ENCODE results near the gene CAMK4. TPM values are rescaled to one million over a fixed set of nuclear protein-coding genes. Genes with fewer than 3 reads are reported as not detected.
A peak's percentile ranks its signal among the peaks of the same experiment; 100 is the strongest.

The CAMK4 gene
- total RNA-seq, 1 donor from 2014 or later, result 12.0 TPM

DNA sequence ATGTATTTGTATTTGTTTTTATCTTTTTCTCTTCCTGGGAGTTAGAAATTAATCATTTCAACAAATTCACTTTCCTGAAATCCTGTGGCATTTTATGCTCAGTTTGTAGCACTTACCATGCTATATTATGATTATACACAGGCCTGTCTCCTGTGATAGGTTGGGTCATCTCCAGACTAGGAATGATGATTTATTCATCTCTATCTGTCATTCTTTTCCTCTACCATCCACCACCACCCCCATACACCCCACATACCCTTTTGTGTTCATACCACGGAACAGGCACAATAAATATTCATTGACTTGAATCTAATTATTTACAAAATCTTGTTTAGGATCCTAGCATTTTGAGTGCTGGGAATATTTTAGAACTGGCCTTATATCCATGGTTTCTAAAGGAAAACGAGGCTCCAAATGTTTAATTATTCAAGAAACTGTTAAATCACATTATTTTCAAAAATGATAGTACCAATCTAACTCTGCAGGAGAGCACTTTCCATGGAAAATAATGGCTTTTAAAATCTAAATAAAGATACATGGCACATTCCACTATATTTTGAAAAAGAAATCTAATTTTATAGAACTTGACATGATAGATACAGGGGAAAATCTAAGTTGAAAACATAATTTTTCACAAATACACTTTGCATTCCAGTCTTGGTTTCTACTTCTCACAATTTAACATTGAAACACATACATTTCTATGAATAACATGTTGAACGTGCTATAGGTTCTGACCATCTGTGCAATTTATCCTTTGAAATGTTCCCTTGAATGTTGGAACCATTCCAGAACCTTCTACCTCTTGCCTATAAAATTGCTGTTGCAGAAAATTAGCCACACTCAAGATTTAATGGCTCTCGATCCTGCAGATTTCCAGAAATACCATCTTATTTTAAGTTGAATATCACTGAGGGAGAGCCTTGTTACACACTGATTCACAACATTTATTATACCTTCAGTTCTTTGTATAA is 198.8 kb downstream of the CAMK4 start:
- DNase-seq (ENCODE audit: low spot score), result no peak

DNA sequence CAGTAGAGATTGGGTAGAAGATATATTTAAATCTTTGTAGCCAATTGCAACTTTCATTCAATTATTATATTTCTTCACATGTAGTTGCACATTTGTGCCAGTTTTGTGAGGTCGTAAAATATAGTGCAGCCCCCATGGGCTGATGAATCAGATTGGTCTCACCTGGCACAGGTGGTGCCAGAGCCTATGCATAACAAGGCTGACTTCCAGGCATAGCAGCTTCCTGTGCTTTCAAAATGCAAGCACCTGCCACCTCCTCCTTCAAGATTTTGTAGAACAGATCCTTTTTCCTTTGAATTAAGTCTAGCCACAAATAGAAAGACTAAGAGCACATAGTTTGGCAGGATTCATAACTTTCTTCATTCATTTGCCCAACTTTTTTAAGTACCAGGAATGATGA is 201.0 kb downstream of the CAMK4 start:
- DNase-seq (ENCODE audit: low spot score), result no peak

DNA sequence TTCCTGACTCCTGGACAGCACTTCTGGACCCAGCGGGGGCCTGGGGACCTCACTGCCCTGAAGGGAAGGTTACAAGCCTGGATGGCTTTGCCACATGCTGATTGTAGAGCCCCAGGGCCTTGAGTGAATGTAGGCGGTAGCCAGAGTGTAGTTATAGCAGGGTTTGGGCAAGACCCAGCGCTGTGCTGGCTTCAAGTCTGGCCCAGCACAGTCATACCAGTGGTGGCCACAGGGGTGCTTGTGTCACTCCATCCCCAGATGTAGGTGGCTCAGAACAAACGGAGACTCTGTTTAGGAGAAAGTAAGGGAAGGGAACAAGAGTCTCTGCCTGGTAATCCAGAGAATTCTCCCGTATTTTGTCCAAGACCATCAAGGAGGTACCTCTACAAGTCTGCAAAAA is 203.6 kb downstream of the CAMK4 start:
- DNase-seq (ENCODE audit: low spot score), result no peak

DNA sequence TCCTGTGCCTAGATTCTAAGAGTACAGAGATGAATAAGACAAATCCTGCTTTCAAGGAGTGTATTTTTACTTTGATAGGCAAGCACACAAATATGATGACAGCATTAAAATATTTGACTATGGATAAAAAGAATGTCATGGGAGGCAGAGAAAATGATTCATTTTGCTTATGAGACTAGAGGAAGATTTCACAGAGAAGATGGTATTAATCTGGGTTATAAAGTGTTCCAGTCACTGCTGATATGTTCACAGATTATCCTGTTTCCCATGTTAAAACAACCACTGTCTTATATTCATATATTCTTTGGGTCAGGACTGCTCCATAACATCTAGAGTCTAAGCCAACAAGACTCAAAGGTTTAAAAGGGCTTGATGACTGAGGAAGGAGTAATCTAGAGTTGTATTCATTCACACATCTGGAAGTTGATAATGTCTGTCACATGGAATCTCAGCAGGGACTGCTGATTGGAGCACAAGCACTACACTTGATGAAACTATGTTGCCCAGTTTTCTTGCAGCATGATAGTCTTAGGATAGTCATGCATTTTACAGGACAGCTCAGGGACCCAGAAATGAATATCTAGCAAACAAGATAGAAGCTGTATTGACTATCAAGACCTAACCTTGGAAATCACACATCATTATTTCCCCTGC is 208.8 kb downstream of the CAMK4 start:
- DNase-seq (ENCODE audit: low spot score), result peak; percentile 73

DNA sequence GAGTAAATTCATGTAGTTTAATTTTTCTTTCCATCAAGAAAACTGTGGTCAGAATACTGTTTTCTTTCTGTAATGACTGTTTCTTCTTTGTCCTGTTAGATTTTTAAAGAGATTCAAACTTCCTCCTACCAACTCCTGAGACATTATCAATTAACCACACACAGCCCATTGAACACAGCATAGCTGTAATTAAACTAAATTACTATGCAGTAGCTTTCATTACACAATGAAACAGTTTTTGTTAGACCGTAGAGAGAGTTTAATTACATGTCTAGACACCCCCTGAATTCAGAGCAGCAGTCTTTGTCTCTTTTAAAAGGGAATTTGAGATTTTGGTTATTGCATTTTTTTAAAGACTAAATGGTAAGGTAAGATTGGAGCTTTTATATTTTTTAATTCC is 210.6 kb downstream of the CAMK4 start:
- no peak for DNase-seq (ENCODE audit: low spot score)

DNA sequence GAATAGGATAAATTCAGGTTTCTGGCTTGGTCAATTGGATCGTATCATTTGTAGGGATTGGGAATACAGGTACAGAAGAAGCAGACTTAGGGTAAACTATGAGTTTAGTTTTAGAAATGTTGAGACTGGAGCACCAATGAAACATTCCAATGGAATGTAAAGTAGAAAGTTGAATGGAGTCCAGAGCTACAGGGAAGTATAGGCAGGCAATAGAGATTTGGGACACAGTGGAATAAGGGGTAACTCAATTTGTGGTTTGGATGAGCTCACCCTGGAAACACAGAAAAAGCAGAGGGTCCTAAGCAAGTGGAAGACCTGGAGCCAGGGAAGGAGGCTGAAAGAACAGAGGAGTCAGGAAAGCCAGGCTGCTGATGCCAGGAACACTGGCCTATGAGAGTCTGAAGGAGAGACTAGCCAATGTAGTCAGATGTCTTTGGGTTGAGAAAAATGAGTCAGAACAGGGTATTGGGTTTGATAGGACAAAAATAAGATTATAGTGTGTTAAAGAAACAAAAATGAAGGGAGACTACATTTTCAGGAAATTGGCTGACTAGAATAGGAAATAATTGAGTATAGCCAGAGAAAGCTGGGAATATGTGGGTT is 215.4 kb downstream of the CAMK4 start:
- no peak for DNase-seq (ENCODE audit: low spot score)

DNA sequence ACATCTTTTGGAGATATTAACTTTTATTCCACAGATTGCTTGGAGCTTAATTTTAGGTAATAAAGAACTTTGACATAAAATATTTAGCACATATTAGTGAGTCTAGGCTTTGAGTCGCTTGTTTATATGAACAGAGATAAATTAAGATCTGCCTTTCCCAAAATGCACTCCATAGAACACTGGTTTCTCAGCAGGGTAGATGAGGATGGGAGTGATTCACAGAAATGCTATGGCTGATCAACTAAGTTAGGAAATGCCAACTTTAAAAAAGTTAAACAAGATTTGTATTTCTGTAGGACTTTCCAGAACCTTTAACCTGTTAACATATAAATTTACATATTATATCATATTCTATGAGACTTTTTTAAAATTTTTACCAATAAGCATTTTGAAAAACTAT is 222.9 kb downstream of the CAMK4 start:
- no peak for DNase-seq (ENCODE audit: low spot score)

DNA sequence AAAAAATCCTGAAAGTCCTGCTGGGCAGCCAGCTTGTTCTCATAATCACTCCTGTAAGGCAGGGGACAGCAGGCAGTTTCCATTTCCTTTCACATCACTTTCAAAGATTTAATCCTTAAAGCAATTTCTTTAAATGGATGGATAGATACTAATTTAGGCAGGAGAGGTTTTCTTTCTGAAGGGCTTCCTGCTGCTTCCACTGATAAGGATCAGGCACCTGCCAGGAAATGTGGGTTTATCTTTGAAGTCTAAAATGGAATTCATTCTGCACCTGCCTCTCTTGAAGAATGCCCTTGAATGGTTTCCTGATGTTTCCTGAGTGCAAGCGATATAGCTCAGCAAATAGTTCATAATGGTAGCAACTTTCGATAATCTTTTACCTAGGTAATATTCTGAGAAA is 223.6 kb downstream of the CAMK4 start:
- DNase-seq (ENCODE audit: low spot score), result no peak

DNA sequence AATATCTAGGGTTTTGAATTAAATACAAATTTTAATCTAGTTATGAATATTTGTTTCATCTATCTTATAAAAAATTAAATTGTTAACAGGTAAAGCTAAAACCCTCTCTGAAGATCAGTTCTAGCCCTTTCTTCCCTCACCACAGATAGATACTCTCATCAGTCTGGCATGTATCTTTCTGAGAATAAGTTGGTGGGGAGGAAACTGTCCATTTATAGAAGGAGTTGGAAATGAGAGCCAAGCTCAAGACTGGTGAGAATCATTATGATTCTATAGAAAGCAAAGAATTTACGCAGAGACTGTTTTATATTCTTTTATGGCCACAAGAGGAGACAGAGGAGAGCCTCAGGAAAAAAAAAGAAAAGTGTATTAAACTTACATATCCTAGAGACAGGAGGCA is 229.1 kb downstream of the CAMK4 start:
- peak; percentile 49 for DNase-seq (ENCODE audit: low spot score)

DNA sequence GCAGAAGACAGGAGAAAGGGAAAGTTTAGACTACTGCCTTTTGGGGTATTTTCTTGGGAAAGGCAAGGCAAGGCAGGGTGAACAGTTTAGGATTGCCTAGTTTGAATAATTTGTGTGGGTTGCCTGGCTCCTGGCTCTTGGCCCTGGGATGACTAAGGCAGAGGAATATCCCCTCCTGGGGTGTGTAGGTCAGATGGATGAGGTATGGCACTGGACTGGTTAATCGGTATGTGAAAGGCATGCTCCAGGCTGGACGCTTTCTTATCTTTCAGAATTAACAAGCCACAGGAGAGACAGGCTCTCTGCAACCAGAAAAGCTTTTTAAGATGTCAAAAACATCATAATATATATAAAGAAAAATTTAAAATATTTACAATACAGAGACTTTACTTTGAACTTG is 229.6 kb downstream of the CAMK4 start:
- peak; percentile 44 for DNase-seq (ENCODE audit: low spot score)

DNA sequence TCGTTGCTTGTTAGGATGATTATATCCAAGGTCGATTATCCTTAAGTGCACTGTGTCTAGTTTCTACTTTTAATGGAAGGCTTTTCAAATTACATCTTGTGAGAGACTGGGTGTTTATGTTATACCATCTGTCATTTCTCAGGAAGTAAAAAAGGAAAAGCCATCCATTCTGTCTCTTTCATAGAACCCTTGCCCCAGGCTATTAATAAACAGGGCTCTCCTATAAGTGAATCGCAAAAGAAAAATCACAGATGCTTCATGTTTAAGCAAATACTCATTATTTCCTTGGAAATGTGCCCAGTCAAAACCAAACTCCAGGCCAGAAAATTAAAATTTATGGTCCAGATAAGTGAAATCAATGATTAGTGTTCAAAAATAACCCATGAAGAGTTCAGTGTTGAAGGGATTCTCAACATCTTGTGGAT is 230.0 kb downstream of the CAMK4 start:
- DNase-seq (ENCODE audit: low spot score), result peak; percentile 67

DNA sequence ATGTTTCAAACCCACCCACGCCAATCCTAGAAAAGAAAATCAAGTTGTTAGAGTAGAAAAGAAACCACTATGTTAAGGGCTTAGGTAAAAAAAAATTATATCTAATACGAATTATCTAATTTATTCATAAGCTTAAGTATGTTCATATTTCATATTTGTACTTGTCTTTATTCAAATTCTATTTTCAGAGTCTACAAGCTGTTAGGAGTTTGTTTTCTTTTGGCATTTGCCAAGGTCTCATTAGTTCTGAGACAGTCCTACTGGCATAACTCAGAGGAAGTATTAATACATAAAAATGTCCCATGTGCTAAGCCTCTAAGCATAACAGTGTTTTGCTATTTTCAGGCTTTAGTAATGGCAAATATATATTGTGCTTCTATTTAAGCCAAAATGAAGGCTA is 230.6 kb downstream of the CAMK4 start:
- DNase-seq (ENCODE audit: low spot score), result no peak

DNA sequence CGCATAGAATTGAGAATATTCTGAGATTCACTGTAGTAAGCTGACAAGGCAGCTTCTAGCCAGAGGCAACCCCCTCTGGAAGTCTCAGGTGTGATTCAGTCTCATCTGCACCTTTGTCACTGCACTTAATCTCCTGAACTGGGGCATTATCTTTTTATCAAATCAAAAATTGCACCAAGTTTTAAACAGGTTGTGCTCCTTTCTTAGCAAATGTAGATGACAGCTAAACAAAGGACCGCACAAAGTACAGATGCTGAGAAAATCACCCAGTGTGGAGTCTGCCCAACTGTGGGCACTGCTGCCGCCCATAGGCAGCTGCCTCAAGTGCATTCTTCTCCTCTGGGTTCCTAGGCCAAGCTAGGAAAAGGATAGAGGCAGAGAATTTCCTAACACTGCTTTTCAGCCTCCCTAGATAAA is 237.1 kb downstream of the CAMK4 start:
- DNase-seq (ENCODE audit: low spot score), result peak; percentile 39

DNA sequence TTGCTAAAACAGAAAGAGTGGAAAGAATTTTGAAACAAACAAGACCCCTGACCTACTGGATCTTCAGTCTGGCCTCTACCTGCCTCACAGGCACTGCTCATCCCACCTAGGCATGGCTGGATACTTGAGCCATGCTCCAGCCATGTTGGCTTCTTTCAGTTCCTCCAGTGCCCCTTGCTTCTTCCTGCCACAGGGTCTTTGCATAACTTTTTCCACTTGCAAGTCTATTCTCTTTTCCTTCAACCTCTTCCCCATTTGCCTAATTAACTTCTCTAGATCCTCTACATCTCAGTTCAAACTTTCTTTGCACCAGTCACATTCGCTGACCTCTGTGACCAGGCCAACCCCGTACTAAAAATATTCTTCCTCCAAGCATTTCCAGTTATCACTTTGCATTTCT is 237.8 kb downstream of the CAMK4 start:
- no peak for DNase-seq (ENCODE audit: low spot score)

DNA sequence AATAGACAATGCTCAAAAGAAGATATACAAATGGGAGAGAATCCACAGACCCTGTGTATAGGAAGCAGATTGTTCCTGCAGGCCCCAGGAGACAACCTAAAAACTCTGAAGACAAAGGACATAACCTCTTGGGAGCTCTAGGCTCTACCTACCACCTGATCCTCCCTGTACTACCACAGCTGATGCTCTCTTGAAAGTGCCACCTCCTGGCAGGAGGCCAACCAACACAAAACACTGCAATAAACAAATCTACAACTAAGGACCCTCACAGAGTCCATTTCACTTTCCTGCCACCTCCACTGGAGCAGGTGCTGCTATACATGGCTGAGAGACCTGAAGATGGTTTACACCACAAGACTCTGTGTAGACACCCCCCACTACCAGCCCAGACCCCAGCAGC is 239.1 kb downstream of the CAMK4 start:
- DNase-seq (ENCODE audit: low spot score), result no peak

DNA sequence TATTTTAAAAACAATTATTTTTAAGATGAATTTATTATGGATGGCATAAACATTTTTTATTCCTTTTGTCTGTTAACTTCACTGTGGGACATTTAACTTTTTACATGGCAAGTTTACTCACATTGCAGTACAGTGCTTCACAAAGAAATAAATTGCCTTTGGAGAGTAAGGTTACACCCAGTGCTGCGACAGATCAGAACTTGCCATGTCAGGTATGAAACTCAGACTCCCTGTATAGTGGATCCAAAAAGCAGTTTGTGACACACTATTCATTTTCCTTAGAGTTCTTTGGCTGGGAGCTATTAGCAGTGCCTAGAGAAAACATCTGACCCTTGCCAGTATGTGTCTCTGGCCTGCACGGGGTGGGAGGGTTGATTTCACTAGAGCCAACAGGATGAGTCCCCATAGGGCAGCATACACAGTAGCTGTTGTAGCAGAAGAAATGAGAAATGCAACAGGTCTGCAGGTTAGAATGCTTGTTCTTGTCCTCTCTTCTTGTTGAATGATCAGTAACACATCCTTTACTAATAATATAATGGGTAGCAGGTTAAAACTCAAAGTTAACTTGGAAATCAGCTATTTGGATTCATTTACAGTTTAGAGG is 245.2 kb downstream of the CAMK4 start:
- peak; percentile 27 for DNase-seq (ENCODE audit: low spot score)

DNA sequence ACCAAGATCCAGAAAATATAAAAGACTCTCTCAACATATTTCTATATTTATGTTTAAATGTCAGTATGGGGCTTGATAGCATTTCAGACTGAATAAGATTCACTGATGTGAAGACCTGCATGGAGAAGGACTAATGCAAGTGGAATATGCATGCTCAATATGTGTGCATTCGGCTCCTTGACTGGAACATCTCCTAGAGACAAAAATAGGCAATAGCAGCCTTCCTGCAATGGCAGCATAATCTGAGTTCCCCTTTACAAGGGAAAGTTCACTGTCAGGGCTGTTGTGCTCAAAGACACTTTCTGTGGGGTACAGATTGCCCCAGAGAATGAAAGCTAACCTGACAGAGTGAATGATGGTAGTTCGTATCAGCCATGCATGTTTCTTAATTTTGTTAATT is 245.7 kb downstream of the CAMK4 start:
- no peak for DNase-seq (ENCODE audit: low spot score)

DNA sequence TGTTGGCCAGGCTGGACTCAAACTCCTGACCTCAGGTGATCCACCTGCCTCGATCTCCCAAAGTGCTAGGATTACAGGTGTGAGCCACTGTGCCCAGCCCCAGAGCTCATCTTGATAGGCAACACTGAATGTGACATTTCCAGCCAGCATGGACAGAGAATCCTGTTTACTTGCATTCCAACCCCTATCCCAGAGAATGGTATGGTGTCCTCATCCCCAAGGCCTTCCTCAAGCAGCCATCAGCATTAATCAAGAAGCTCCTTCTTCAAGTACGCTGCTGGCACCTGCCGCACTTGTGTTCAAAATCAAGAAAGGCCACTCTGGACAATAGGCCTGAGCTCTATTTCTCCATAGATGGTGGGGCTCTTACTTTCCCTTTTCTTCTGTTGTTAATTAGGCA is 247.9 kb downstream of the CAMK4 start:
- no peak for DNase-seq (ENCODE audit: low spot score)

DNA sequence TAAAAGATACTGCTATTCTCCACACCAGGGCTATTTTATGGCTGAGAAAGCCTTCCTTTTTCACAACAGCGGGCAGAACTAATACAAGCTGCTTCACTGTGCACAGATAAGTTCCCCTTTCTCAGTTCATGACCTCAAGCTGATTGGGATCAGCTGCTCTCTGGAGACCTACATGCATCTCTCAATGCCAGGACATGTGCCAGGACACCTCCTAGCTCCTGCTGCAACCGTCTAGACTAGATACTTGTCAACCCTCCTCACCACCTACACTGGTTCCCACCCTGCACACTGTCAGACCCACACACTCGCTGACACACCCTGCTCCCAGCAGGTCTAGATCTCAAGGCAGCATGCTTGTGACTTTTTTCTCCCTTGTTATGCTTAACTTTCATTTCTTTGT is 248.4 kb downstream of the CAMK4 start:
- no peak for DNase-seq (ENCODE audit: low spot score)

DNA sequence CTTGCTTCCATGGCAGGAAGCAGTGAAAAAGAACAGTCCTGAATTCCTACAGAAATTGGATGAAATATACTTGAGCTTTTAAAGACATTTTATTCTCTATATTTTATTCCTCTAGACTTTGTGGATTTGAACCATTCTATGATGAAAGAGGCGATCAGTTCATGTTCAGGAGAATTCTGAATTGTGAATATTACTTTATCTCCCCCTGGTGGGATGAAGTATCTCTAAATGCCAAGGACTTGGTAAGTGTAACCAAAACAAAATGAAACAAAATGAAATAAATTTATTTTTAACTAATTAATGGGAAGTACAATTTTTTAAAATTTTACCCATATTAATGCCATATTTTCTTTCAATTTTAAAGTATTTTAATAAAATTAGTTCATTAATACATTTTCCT is 254.1 kb downstream of the CAMK4 start:
- peak; percentile 23 for DNase-seq (ENCODE audit: low spot score)

DNA sequence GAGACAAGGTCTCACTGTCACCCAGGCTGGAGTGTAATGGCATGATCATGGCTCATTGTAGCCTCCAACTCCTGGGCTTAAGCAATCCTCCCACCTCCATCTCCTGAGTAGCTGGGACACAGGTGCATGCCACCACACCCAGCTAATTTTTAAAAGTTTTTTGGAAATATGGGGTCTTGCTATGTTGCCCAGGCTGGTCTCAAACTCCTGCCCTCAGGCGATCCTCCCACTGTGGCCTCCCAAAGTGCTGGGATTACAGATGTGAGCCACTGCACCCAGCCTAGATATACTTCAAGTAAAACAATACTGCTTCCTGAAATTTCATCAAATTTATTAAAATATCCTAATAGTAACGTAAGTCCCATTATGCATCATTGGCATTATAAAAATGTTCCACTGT is 254.7 kb downstream of the CAMK4 start:
- no peak for DNase-seq (ENCODE audit: low spot score)

DNA sequence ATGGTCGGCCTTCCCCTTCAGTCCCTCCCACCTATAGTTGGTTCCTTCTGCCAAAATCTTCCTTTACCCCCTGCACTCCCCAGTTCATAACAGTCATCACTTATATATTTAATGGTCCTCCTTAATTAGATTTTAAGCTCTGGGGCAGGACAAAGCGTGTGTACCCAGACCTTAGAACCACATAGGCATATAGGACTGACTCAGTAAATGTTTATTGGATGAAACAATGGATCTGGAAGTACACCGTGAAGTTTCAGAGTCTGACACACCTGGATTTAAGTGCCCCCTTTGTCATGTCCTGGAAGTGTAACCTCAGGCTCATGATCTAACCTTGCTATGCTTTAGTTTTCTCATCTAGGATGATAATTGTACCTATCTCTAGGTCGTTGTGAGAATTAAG is 256.2 kb downstream of the CAMK4 start:
- no peak for DNase-seq (ENCODE audit: low spot score)

Data from umbilical cord (tissue), 2 donors.